ENCODE results near the gene EFR3B.
"Not testable (repeated sequence)": the region's sequence is repeated elsewhere in the genome, so short reads cannot be mapped to it uniquely, and the experiment has no call there.

Gene EFR3B, protein sequence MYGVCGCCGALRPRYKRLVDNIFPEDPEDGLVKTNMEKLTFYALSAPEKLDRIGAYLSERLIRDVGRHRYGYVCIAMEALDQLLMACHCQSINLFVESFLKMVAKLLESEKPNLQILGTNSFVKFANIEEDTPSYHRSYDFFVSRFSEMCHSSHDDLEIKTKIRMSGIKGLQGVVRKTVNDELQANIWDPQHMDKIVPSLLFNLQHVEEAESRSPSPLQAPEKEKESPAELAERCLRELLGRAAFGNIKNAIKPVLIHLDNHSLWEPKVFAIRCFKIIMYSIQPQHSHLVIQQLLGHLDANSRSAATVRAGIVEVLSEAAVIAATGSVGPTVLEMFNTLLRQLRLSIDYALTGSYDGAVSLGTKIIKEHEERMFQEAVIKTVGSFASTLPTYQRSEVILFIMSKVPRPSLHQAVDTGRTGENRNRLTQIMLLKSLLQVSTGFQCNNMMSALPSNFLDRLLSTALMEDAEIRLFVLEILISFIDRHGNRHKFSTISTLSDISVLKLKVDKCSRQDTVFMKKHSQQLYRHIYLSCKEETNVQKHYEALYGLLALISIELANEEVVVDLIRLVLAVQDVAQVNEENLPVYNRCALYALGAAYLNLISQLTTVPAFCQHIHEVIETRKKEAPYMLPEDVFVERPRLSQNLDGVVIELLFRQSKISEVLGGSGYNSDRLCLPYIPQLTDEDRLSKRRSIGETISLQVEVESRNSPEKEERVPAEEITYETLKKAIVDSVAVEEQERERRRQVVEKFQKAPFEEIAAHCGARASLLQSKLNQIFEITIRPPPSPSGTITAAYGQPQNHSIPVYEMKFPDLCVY

DNA sequence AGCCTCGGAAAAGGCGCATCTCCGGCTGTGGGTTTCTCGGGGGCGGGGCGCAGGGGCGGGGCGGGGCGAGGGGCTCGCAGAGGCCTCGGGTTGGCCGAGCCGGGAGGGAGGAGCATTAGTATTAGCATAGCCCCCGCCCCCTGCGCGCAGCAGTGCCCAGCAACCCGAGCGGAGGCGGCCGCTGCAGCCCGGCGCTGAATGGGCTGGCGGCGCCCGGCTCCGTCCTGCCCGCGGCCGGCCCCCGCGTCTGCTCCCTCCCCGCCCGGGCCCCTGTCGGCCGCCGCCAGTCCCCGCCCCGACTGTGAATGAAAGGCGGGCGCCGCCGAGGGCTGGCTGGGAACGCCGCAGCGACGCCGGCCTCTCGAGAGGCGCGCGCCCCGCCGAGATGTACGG is at the start of gene EFR3B:
Gene EFR3B, plus strand, starts transcription at position 149 of the 393 bp plus-strand sequence. Its CDS starts 237 bp downstream, at position 386.
- DNase-seq (ENCODE audit: low spot score), result peak; percentile 98

DNA sequence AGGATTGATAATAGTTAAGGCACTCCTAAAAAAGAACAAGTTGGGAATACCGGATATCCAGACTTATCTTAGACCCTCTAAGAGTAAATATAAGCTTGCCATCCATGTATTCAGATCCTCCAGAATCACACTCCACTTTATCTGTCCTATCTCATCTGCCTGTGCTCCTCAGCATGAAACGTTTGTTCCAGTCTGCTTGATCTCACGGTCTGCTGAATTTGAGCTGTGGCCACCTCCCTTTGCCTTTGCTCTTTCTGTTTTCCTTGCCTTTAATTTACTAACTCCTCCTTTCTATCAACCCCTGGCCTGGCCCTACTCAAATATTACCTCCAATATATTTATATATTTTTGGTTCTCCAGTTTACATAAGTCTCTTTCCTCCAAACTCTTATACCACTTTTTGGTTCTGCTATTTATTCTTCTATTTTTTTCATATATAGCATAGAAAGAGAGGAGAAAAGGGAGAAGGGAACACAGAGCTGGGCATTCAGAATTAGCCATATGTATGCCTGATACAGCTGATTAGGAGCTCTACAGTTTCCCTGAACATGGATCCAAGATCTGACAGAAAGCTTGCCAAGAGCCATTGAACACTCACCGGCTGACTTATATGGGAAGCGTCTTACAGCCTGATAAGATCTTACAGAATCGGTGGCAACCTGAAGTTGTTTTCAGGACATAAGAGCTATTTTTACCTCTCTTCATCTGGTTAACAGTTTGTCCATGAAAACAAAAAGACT is 48.3 kb upstream of the EFR3B start:
- DNase-seq (ENCODE audit: low spot score), result no peak

DNA sequence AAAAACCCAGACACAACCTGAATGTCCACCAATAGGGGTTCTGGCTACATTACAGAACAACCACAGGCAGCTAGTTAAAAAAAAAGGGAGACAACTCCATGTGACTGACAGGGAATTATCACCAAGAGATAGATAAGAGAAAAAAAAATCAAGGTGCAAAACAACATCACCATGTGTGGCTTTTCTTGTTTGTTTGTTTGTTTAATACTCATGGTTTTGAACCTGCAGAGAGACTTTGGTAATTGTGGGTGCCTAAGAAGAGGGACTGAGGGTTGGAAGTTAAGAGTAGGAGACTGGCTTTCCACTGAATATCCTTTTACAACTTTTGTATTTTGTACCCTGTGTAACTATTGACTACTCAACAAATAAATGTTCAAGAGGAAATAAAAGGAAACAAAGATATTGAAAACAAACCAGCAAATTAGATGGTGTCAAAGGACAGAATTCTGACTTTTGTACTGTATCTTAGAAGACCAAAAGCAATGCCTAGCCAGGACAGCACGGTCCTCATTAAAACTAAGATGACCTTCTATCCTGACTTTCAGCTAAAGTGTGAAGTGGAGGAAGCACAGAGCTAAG is 47.6 kb upstream of the EFR3B start:
- no peak for DNase-seq (ENCODE audit: low spot score)

DNA sequence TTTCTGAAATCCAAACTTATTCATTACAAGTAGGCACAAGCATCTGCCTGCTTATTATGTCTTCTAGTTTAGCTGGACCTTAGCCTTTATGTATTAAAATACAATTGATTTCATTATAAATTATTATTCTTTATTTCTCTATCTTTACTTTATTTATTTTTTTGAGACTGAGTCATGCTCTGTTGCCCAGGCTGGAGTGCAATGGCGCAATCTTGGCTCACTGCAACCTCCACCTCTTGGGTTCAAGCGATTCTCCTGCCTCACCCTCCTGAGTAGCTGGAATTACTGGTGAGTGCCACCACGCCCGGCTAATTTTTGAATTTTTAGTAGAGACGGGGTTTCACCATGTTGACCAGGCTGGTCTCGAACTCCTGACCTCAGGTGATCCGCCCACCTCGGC is 42.8 kb upstream of the EFR3B start:
- DNase-seq (ENCODE audit: low spot score), result not testable (repeated sequence)

DNA sequence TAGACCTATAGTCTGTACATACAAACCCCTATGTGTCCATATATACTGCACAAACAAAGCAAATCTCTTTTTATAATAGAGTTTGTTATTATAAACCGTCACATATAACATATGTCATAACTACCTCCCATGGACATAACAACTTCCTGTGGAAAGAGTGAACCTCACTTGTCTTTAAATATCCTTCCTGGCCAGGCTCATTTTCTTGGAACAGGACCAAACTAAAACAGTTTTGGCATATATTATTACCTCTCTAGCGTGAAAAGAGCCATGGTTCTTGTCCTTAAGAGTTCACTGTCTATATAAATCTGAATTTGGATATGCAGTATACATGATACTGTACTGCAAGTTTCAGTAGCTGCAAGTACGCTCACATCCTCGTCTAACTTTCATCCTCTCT is 41.8 kb upstream of the EFR3B start:
- no peak for DNase-seq (ENCODE audit: low spot score)

DNA sequence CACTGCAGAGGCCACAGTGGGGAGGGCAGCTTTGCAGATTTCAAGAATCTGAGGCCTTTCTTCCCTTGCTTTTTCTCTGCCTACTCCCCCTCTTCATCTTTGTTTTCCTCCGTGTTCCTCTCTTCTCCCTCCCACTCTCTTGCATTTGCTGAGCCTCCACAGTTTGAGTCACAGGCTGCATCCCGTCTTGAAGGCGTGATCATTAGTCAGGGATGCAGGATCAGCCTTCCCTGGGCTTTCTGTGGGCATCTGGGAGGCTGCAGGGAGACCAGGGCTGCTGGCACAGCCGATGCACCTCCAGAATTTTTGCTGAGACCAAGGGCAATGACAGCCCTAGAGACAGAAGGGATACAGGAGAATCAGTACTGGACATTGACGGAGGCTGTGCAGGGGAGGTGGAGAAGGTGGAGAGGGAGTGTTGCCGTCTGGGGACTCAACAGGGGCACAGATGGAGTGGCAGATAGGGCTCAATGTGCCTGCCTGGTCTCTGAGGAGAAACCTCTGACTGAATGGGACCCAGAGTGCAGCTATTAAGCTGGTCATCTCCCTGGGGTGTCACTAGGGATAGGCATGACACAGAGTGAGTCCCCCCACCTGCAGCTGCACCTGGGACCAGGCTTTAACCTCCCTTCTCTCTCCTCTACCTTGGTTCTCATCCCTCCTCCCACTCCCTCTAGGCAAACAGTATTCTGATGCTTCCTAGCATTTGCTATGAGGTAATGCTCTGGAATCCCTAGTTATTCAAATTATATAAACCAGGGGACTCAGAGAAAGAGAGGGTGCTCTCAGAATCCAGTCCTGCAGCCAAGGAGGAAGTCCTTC is 41.2 kb upstream of the EFR3B start:
- peak; percentile 47 for DNase-seq (ENCODE audit: low spot score)

DNA sequence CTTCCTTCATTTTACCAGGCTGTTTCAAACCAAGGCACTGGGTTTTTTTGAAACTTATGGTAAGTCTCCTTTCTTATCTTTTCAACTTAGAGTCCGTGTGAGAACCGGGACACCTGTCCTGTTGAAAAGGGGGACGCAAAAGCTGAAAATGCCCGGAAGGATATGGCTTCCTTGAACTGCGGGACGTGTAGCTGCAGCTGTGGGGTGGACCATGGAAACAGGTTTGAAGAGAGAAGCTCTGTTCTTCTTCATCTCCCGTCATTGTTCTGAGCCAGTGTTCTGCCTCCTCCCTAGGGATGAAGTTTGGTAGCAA is 40.6 kb upstream of the EFR3B start:
- DNase-seq (ENCODE audit: low spot score), result no peak

DNA sequence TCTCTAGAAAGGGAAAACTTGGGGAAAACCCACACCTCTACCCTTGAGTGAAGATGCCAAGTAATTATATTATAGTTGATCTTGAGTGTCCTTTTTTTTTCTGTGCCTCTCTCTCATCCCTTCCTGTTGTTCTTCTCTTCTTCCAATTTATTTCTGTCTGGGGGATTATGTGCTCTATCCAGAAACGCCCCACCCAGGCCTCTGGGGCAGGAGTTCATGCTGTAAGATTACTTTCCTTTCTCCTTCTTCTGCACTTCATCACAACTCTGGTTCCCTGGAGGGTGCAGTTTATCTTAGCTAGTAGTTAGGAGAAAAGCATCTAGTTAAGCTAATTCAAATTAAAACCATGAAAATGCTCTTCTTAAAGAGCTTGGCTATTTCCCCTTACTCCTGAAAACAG is 39.8 kb upstream of the EFR3B start:
- no peak for DNase-seq (ENCODE audit: low spot score)

DNA sequence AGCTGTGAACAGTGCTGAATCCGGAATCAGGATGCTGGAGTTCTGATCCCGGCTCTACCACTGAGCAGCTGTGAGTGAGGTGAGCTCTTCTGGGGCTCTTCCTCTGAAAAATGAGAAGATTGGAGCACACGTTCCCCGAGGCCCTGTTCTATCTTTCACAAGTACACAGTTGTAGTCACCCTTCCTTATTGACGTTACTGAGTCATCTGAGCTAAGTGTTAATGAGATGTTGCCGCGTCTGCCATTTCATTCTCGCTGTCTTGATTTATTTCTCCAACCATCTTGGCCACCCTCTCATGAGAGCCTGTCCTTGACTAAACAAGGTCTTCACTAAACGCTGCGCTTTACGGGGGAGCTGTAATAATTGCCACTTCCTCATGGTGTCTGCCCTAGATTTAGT is 31.9 kb upstream of the EFR3B start:
- DNase-seq (ENCODE audit: low spot score), result no peak

DNA sequence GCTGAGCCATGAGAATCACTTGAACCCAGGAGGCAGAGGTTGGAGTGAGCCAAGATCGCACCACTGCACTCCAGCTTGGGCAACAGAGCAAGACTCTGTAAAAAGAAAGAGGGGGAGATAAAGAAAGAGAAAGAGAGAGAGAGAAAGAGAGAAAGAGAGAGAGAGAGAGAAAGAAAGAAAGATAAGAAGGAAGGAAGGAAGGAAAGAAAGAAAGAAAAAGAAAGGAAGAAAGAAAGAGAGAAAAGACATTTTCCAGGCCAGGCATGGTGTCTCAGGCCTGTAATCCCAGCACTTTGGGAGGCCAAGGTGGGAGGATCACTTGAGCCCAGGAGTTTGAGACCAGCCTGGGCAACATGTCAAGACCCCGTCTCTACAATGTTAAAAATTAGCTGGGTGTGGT is 30.5 kb upstream of the EFR3B start:
- not testable (repeated sequence) for DNase-seq (ENCODE audit: low spot score)

DNA sequence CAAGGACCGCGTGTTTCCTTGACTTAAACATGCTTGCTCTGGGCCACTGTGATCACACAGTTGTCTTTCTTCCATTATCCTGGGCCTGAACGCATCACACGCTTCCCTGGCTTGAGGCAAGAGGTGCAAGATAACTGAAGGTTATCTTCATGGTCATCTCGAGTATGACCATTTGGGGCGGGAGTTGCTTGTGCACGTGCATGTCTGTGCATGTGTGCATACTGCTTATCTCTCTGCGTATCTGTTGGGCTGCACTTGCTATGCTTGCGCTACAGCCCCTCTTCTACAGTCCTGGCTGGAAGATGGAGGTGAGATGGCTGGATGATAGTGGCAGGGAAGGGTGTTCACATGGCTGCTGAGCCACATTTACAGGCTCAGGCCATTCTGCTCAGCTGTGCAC is 27.2 kb upstream of the EFR3B start:
- DNase-seq (ENCODE audit: low spot score), result no peak

DNA sequence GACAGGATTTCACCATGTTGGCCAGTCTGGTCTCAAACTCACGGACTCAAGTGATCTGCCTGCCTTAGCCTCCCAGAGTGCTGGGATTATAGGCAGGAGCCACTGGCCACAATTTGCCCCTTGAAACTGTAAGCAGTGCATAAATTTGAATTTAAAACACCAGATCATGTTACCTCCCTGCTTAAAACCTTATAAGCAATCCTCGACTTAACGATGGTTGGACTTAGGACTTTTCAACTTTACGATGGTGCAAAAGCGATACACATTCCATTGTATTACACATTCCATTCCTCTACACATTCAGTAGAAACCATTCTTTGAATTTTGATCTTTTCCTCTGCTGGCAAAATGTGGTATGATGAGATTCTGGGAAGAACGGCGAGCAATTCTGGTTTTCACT is 23.2 kb upstream of the EFR3B start:
- DNase-seq (ENCODE audit: low spot score), result no peak

DNA sequence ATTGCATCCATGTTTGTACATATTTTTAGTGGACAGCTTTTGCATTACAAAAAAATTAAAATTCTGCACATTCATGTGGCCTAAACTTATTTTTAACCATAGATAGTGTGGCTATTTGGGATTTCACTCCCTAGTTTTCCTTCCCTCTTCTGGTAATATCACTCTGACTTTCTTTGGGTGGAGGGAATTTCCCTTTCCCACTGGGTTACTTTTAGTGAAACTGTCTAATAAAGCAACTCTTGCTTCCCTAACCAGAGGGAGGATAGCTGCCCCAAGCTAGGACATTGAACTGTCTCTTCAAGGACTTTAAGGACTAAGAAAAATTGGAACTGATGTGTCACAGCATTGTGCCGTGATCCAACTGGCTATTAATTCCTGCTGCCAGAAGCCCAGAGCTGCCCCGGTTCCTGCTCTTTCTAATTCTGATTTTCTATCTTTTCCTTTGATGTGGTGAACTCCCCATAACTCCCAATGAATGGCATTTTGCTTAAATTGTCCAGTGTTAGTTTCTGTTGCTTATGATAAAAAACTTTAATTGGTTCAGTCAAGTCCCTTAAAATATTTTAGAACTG is 20.0 kb upstream of the EFR3B start:
- DNase-seq (ENCODE audit: low spot score), result no peak

DNA sequence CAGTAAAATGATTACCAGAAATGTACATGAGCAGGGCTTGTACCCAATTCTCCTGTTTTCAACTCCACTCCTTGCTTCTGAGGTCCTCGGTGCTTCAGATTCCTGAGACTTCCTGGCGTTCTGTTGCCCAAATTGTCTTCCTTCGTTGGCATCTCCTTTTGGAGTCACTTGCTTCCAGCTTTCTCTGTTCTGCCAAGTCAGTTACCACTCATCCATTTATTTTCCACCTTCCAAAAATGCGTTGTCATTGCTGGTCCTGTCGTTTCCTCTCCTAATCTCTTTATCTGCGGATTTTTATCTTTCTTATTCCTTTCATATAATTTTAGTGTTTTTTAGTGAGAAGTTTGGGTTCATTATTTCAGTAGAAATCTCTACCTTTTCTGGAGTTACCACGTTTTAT is 18.5 kb upstream of the EFR3B start:
- DNase-seq (ENCODE audit: low spot score), result no peak

DNA sequence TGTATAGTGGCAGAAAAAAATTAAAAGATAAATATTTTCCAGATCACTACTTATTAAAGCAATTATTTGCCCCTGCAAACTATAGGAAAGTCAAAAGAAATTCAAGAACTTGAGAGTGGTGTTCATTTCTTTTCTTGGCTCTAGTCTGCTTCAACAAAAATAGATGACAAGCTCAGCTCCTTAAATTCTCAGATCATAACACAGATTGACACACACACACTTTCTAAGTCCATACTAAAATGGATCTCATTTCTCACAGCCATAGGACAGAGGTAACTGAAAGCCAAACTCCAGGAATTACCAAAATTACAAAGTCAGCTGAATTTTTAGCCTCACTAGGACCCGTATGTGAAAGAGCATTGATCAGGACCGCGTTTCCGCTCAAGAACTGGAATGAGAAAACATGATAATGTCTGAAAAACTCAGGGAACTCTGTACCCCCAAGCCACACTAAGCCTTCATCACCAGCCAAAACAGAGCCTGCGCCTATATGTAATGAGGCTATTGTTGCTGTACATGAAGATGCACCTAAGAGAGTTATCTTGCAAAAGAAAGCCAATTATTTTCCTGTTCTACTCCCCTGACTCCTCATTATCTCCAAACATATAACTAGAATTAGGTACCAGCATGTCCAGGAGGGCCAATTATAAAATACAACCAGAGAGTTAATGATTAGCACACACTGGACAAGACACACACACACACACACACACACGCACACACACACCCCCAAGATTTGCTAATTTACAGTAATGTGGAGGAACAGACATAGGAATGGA is 16.5 kb upstream of the EFR3B start:
- no peak for DNase-seq (ENCODE audit: low spot score)

DNA sequence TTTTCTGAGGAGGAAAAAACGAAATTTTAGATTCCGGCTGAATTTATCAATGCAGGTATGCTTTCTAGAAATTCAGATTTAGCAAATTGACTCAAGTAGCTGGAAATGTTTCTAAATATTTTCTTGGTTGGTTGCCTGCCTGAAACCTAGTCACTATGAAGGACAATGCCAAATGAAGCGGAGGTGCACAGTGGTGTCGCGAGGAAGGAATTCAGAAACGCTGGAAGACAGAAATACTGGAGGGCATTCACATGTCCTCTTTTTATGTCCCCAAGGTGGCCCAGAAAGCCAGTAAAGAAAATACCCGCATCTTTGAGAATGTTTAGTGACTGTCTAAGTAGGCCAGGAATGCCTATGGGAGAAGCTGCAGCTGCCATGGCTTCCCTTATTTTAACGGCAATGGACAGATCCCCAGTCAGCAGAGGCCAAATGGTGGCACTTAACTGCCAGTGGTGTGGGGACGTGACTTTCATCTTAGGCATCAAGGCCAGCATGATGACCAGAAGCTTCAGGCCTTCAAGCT is 15.8 kb upstream of the EFR3B start:
- no peak for DNase-seq (ENCODE audit: low spot score)

DNA sequence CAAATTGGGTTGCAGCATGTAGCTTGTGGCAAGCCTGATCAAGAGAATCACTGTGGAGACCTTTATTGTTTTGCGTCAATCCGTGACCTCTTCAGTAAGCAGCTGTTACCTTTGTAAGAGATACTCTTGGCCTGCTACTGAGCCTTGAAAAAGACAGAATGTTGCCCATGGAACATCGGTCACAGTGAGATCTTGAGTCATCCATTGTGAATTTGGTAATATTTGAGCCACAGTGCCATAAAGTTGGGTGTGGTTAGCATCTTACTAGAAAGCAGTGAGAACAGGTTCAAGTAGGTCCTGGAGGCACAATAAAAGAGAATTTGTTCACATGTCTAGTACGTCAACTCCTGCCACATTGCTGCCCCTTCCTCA is 12.7 kb upstream of the EFR3B start:
- DNase-seq (ENCODE audit: low spot score), result no peak

DNA sequence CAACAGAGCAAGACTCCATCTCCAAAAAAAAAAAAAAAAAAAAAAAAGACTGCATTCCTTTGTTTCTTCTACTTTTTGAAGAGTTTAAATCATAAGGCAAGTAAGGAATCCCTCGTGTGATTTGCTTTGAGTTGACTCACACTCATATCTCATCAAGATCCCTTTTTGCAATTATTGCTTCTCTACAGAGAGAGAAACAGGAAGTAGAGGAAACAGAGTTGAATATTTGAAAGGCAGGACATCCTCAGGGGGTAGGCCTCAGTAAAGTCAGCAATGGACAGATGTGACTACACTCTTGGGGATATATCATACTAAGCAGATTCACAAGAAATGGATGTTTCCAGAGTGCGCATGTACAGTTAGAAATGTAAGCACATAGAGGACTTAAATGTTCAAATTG is 11.2 kb upstream of the EFR3B start:
- DNase-seq (ENCODE audit: low spot score), result no peak

DNA sequence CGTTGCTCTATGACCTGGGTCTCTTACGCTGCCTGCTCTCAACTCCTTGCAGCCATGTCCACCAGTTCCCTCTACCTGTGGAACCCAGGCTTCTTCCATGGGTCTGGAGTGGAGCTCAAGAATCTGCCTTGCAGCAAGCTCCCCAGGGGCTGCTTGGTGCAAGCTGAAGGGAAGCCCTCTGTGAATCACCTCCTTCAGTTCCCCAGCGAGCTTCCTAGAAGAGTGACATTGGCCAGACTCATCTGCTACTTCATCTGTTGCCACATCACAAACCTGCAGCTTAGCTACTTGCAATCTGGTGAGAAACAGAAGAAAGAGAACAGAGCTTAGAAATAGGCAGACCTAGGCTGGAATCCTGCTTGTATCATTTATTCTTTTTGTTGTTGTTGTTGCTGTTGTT is 9.8 kb upstream of the EFR3B start:
- peak; percentile 43 for DNase-seq (ENCODE audit: low spot score)

DNA sequence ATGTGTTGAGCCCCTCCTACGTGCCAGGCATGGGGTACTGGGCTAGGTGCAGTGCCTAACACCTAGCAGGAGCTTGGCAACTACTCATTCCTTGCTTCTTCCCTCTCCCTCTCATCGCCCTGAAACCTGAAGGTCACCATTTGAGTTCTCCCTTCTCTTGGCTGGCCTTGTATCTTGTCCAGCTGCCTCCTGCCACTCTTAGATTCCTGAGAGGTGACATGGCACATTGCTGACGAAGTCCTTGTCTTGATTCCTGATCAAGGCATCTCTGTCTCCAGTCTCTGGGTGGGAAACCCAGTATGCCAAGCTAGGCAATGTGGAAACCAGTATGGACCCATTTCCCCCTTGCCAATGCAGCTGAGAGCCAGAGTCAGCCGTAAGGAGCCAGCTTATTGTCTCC is 9.0 kb upstream of the EFR3B start:
- no peak for DNase-seq (ENCODE audit: low spot score)

Data from AG08395 (cell line).